Neuronal stem cell (in vitro differentiated cells): ENCODE measurements around the gene SND1.

Experiments used
- DNase-seq: peaks from one replicate; pipeline ENCODE4 v3.0.0-alpha.2; 2013; ENCODE audit warnings: low spot score
- H2AFZ ChIP-seq: one replicate; pipeline ENCODE4 v1.6.1; 2013; ENCODE audit warnings: mild to moderate bottlenecking, low read length, inconsistent platforms
- H2AK5ac ChIP-seq: 2 replicates; pipeline ENCODE4 v1.6.1; 2013; ENCODE audit warnings: low read depth, mild to moderate bottlenecking, inconsistent platforms, low read length, moderate library complexity, mixed read lengths
- H2BK120ac ChIP-seq: 2 replicates; pipeline ENCODE4 v1.6.1; 2013; ENCODE audit warnings: low read depth, mild to moderate bottlenecking, inconsistent platforms, low read length, moderate library complexity, mixed read lengths
- H2BK12ac ChIP-seq: one replicate; pipeline ENCODE4 v1.6.1; 2013; ENCODE audit warnings: low read length, inconsistent platforms
- H2BK15ac ChIP-seq: 2 replicates; pipeline ENCODE4 v1.6.1; 2013; ENCODE audit warnings: mild to moderate bottlenecking, low read length, inconsistent platforms, mixed read lengths
- H2BK5ac ChIP-seq: one replicate; pipeline ENCODE4 v1.6.1; 2013; ENCODE audit warnings: inconsistent platforms, mild to moderate bottlenecking, low read length, moderate library complexity
- H3K14ac ChIP-seq: one replicate; pipeline ENCODE4 v1.6.1; 2013; ENCODE audit warnings: low read length, inconsistent platforms
- H3K18ac ChIP-seq: 2 replicates; pipeline ENCODE4 v1.6.1; 2013; ENCODE audit warnings: low read length, inconsistent platforms
- H3K23ac ChIP-seq: 2 replicates; pipeline ENCODE4 v1.6.1; 2013; ENCODE audit warnings: low read depth, mild to moderate bottlenecking, mixed read lengths, low read length, inconsistent platforms; ENCODE audit not compliant: poor library complexity
- H3K27ac ChIP-seq: replicated peaks from 3 replicates; pipeline ENCODE4 v1.5.1; 2013; ENCODE audit warnings: low read length, inconsistent platforms
- H3K27me3 ChIP-seq, 3 experiments: 2 replicates each; pipeline ENCODE4 v1.6.1; 2013; ENCODE audit warnings: low read length in 3 of 3, mild to moderate bottlenecking in 2 of 3, inconsistent platforms in 1 of 3, low read depth in 1 of 3, mixed read lengths in 1 of 3, moderate library complexity in 1 of 3; ENCODE audit not compliant: control insufficient read depth in 3 of 3, insufficient read depth in 3 of 3
- H3K36me3 ChIP-seq, 2 donors: replicated peaks in 1 of 2; 2 replicates each; pipeline ENCODE4 v1.6.1; 2013; ENCODE audit warnings: low read length in 2 of 2; ENCODE audit not compliant: control insufficient read depth in 2 of 2, insufficient read depth in 2 of 2
- H3K4ac ChIP-seq: 2 replicates; pipeline ENCODE4 v1.6.1; 2013; ENCODE audit warnings: inconsistent platforms, mild to moderate bottlenecking, low read length, moderate library complexity
- H3K4me1 ChIP-seq, 2 donors: 1 replicate in 1 of 2; 2 replicates in 1 of 2; pipeline ENCODE4 v1.6.1; 2013; ENCODE audit warnings: low read length in 2 of 2, low read depth in 1 of 2; ENCODE audit not compliant: control insufficient read depth in 2 of 2, insufficient read depth in 1 of 2
- H3K4me2 ChIP-seq: one replicate; pipeline ENCODE4 v1.6.1; 2013; ENCODE audit warnings: mild to moderate bottlenecking, low read length, inconsistent platforms; ENCODE audit not compliant: insufficient read depth, poor library complexity, severe bottlenecking
- H3K4me3 ChIP-seq, 2 donors: 2 replicates each; pipeline ENCODE4 v1.5.1; 2013; ENCODE audit warnings: low read length in 2 of 2, mild to moderate bottlenecking in 2 of 2, inconsistent platforms in 1 of 2, moderate library complexity in 1 of 2
- H3K79me1 ChIP-seq: one replicate; pipeline ENCODE4 v1.6.1; 2013; ENCODE audit warnings: low read depth, mild to moderate bottlenecking, inconsistent platforms, low read length, moderate library complexity
- H3K9ac ChIP-seq: one replicate; pipeline ENCODE4 v1.6.1; 2013; ENCODE audit warnings: mild to moderate bottlenecking, low read depth, low read length, inconsistent platforms; ENCODE audit not compliant: poor library complexity
- H3K9me3 ChIP-seq, 2 donors: replicated peaks in 1 of 2; 2 replicates each; pipeline versions ENCODE3 to v1.6.1; 2013; ENCODE audit warnings: low read length in 2 of 2, mild to moderate bottlenecking in 2 of 2, inconsistent platforms in 1 of 2, low read depth in 1 of 2, mixed read lengths in 1 of 2, moderate library complexity in 1 of 2; ENCODE audit not compliant: control insufficient read depth in 2 of 2, insufficient read depth in 1 of 2
- H4K8ac ChIP-seq: one replicate; pipeline ENCODE4 v1.6.1; 2013; ENCODE audit warnings: low read depth, mild to moderate bottlenecking, inconsistent platforms, low read length, moderate library complexity
- H4K91ac ChIP-seq: one replicate; pipeline ENCODE4 v1.6.1; 2013; ENCODE audit warnings: low read length, low read depth, mild to moderate bottlenecking, inconsistent platforms; ENCODE audit not compliant: poor library complexity
- WGBS, 2 donors: extraction: QIAGEN DNeasy Blood & Tissue Kit; methylation state at CpG; one replicate each; pipeline ENCODE4 v1.1.7; 2013; ENCODE audit warnings: missing lambda C conversion rate in 2 of 2, mixed read lengths in 1 of 2; ENCODE audit not compliant: insufficient read length in 2 of 2, insufficient replicate concordance in 1 of 2; ENCODE audit errors: extremely low coverage in 2 of 2; 5-methylcytosine and 5-hydroxymethylcytosine counted together

The SND1 gene

GRCh38 chr7:127909424-127910152 lies 257.6 kb downstream of the SND1 start:
- Histone ChIP-seq H2AK5ac (no peak overlapping the region), H3K27me3 (no peaks in the 10 kb centered on the region), H3K18ac (no peak overlapping the region), H2BK15ac (no peak overlapping the region), H2BK5ac (no peak overlapping the region), H2BK12ac (no peak overlapping the region), H3K4me2 (no peak overlapping the region), H3K23ac (no peak overlapping the region), H2BK120ac (no peak overlapping the region), H3K4me1 (peaks cover under 1 to 4% of the 10 kb centered on the region in 2 donors), H4K91ac (no peak overlapping the region), H3K27ac (no peak overlapping the region), H4K8ac (no peak overlapping the region), H3K9ac (no peak overlapping the region), H3K36me3 (peaks cover 0 to 7% of the 10 kb centered on the region in 2 donors), H3K4ac (no peak overlapping the region), H3K9me3 (no peaks in the 10 kb centered on the region), H3K4me3 (no peak overlapping the region), H3K79me1 (no peaks in the 10 kb centered on the region), H2AFZ (no peak overlapping the region), H3K14ac (no peak overlapping the region)
- DNase-seq, result no peak
- no CpG with 5 or more reads among the region's 3 CpGs for WGBS, 2 donors

DNA sequence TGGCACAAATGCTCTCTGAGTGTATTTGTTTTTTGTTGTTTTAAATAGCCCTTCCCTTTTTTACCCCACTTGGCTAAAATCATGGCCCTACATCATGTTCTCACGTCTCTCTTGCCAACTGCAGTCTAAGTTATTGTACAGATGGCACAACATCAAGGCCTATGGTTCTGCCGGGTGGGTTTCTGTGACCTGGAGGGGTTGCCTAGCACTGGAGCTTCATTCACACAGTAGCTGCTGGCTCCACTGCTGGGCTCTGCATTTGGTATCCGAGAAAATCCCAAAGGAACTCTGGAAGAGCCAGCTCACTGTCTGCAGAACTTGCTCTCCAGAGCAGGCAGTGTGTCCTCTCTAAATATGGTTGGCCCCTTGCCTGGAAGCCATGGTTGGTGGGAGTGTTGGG lies 258.7 kb downstream of the SND1 start:
- Histone ChIP-seq H3K4me2 (no peak overlapping the region), H2BK120ac (no peak overlapping the region), H3K9me3 (no peaks in the 10 kb centered on the region), H3K27me3 (no peaks in the 10 kb centered on the region), H3K79me1 (no peaks in the 10 kb centered on the region), H3K23ac (no peak overlapping the region), H2BK15ac (no peak overlapping the region), H3K18ac (no peak overlapping the region), H3K14ac (no peak overlapping the region), H3K9ac (no peak overlapping the region), H2BK5ac (no peak overlapping the region), H3K4ac (no peak overlapping the region), H4K91ac (no peak overlapping the region), H3K27ac (no peak overlapping the region), H2AK5ac (no peak overlapping the region), H2BK12ac (no peak overlapping the region), H3K4me3 (no peak overlapping the region), H3K36me3 (peaks cover 0 to 7% of the 10 kb centered on the region in 2 donors), H3K4me1 (no peaks in the 10 kb centered on the region), H2AFZ (no peak overlapping the region), H4K8ac (no peak overlapping the region)
- no peak for DNase-seq
- WGBS, 2 donors, result no CpG with 5 or more reads among the region's 3 CpGs

- no peak overlapping the region for H2BK120ac ChIP-seq
- H3K79me1 ChIP-seq, result no peaks in the 10 kb centered on the region
- no peak overlapping the region for H3K23ac ChIP-seq
- H3K9ac ChIP-seq, result no peak overlapping the region
- peaks cover 0 to 3% of the 10 kb centered on the region in 2 donors for H3K36me3 ChIP-seq
- H3K9me3 ChIP-seq, result no peaks in the 10 kb centered on the region
- no peak overlapping the region for H2AFZ ChIP-seq
- H4K8ac ChIP-seq, result no peak overlapping the region
- H3K18ac ChIP-seq, result no peak overlapping the region
- H2BK12ac ChIP-seq, result no peak overlapping the region
- no peak overlapping the region for H3K27ac ChIP-seq
- no peaks in the 10 kb centered on the region for H3K27me3 ChIP-seq
- no peaks in the 10 kb centered on the region for H3K4me1 ChIP-seq
- H3K14ac ChIP-seq, result no peak overlapping the region
- DNase-seq, result no peak
- H2BK5ac ChIP-seq, result no peak overlapping the region
- H2BK15ac ChIP-seq, result no peak overlapping the region
- no CpG with 5 or more reads among the region's 1 CpG for WGBS, 2 donors
- H3K4me2 ChIP-seq, result no peak overlapping the region
- H3K4me3 ChIP-seq, result no peak overlapping the region
- no peak overlapping the region for H2AK5ac ChIP-seq
- H3K4ac ChIP-seq, result no peak overlapping the region
- H4K91ac ChIP-seq, result no peak overlapping the region
Measured at GRCh38 chr7:127911968-127912511, 260.0 kb downstream of the SND1 start.

DNA sequence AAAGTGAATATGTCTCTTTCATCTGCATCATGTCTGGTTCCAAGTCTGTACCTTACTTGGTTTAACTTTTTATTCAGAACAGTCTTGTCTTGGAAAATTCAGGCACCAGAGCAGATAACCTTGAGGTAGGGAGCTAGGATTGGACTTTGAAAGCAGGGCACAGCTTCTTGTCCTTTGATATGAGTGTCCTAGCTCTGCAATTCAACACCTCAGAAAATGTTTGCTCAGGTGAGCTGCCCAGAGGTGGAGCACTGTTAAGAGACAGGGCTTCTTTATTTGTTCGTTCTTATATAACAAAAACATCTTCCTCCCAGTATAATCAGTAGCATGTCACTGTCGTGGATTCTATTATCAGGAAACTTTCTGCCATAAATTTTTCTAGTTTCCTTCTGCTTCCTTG lies 260.9 kb downstream of the SND1 start:
- Histone ChIP-seq H3K4me2 (no peak overlapping the region), H4K91ac (no peak overlapping the region), H2BK15ac (no peak overlapping the region), H3K18ac (no peak overlapping the region), H2AFZ (no peak overlapping the region), H2AK5ac (no peak overlapping the region), H3K79me1 (no peaks in the 10 kb centered on the region), H2BK12ac (no peak overlapping the region), H3K4me3 (no peak overlapping the region), H3K9ac (no peak overlapping the region), H3K4ac (no peak overlapping the region), H4K8ac (no peak overlapping the region), H3K9me3 (no peaks in the 10 kb centered on the region), H3K27me3 (no peaks in the 10 kb centered on the region), H3K27ac (no peak overlapping the region), H2BK5ac (no peak overlapping the region), H3K4me1 (no peaks in the 10 kb centered on the region), H3K14ac (no peak overlapping the region), H3K23ac (no peak overlapping the region), H2BK120ac (no peak overlapping the region), H3K36me3 (peaks cover 0 to 3% of the 10 kb centered on the region in 2 donors)
- no peak for DNase-seq
- no CpG with 5 or more reads among the region's 2 CpGs for WGBS, 2 donors
